DND-41 (cell line): ENCODE data around the gene IHH.

Experiments used
- ATAC-seq: fragments of 200-7000 bp; cut with Tn5 transposase; 3 replicates; pipeline ENCODE4 v1.9.1; 2021; ENCODE audit warnings: low read depth; ENCODE audit not compliant: insufficient read depth
- DNase-seq: peaks from one replicate; pipeline ENCODE4 v3.0.0-alpha.2; 2020
- H2AFZ ChIP-seq: 2 replicates; pipeline ENCODE4 v1.6.0; 2012; ENCODE audit warnings: low read depth, low read length
- H3K27ac ChIP-seq: 2 replicates; pipeline ENCODE4 v1.5.1; 2012; ENCODE audit warnings: low read length, inconsistent platforms
- H3K27me3 ChIP-seq: fragments of 200-600 bp; sonication (generic); 2 replicates; pipeline ENCODE4 v1.6.0; 2012; ENCODE audit warnings: low read length, mild to moderate bottlenecking, inconsistent platforms; ENCODE audit not compliant: insufficient read depth, poor library complexity
- H3K36me3 ChIP-seq: 2 replicates; pipeline ENCODE4 v1.5.1; 2012; ENCODE audit warnings: low read length, inconsistent platforms; ENCODE audit not compliant: insufficient read depth
- H3K4me1 ChIP-seq: 2 replicates; pipeline ENCODE4 v1.5.1; 2012; ENCODE audit warnings: mild to moderate bottlenecking, low read length; ENCODE audit not compliant: insufficient read depth
- H3K4me2 ChIP-seq: 2 replicates; pipeline ENCODE4 v1.6.0; 2012; ENCODE audit warnings: mild to moderate bottlenecking, moderate library complexity, low read length, inconsistent platforms; ENCODE audit not compliant: insufficient read depth
- H3K4me3 ChIP-seq, 2 experiments: fragments of 200-600 bp in 1 of 2; shearing (Covaris generic) in 1 of 2; 2 replicates each; pipeline ENCODE4 v1.5.1; 2012 to 2016; ENCODE audit warnings: inconsistent platforms in 2 of 2, low read length in 2 of 2, mild to moderate bottlenecking in 2 of 2, low read depth in 1 of 2, moderate library complexity in 1 of 2
- H3K79me2 ChIP-seq: 2 replicates; pipeline ENCODE4 v1.6.0; 2012; ENCODE audit warnings: low read length, inconsistent platforms; ENCODE audit not compliant: insufficient read depth
- H3K9ac ChIP-seq: 2 replicates; pipeline ENCODE4 v1.6.0; 2012; ENCODE audit warnings: low read depth, mild to moderate bottlenecking, inconsistent platforms, low read length, moderate library complexity
- H3K9me3 ChIP-seq: 2 replicates; pipeline ENCODE4 v1.5.1; 2012; ENCODE audit warnings: low read length, moderate library complexity, mild to moderate bottlenecking, inconsistent platforms; ENCODE audit not compliant: insufficient read depth, severe bottlenecking
- H4K20me1 ChIP-seq: 2 replicates; pipeline ENCODE4 v1.6.0; 2012; ENCODE audit warnings: low read length; ENCODE audit not compliant: insufficient read depth
- CTCF ChIP-seq: IDR thresholded peaks from 2 replicates; pipeline ENCODE4 v1.5.1; 2012; ENCODE audit warnings: borderline replicate concordance, low read length, moderate library complexity, mild to moderate bottlenecking; ENCODE audit not compliant: poor library complexity, severe bottlenecking; ENCODE audit errors: extremely low read depth
- EZH2 ChIP-seq: IDR thresholded peaks from 3 replicates; pipeline ENCODE4 v1.6.1; 2012; ENCODE audit warnings: borderline replicate concordance, low read depth, mild to moderate bottlenecking, moderate library complexity, low read length, inconsistent platforms; ENCODE audit not compliant: severe bottlenecking

IHH gene

GRCh38 chr2:219071131-219071816 lies 10.6 kb upstream of the IHH start:
- no peak overlapping the region for H2AFZ ChIP-seq
- H4K20me1 ChIP-seq = no peaks in the 10 kb centered on the region
- peaks cover 20% of the 10 kb centered on the region; the same call in 1 of the 2 replicates for H3K36me3 ChIP-seq
- no peaks in the 10 kb centered on the region for H3K9me3 ChIP-seq
- no peak overlapping the region for H3K27ac ChIP-seq
- no peaks in the 10 kb centered on the region for H3K27me3 ChIP-seq
- no peak overlapping the region for H3K4me3 ChIP-seq
- no peak for DNase-seq
- TF ChIP-seq CTCF (no peak), EZH2 (no peak)
- no peak overlapping the region for H3K9ac ChIP-seq
- no peaks in the 10 kb centered on the region for H3K79me2 ChIP-seq
- H3K4me2 ChIP-seq = no peak overlapping the region
- no peak for ATAC-seq
- no peaks in the 10 kb centered on the region for H3K4me1 ChIP-seq

- H3K9me3 ChIP-seq = no peaks in the 10 kb centered on the region
- no peaks in the 10 kb centered on the region for H4K20me1 ChIP-seq
- no peak overlapping the region for H3K4me2 ChIP-seq
- no peak overlapping the region for H3K9ac ChIP-seq
- DNase-seq (no peak), ATAC-seq (no peak)
- TF ChIP-seq CTCF (no peak), EZH2 (no peak)
- no peak overlapping the region for H2AFZ ChIP-seq
- H3K79me2 ChIP-seq = no peaks in the 10 kb centered on the region
- no peak overlapping the region for H3K4me3 ChIP-seq
- H3K4me1 ChIP-seq = no peaks in the 10 kb centered on the region
- H3K27me3 ChIP-seq = no peaks in the 10 kb centered on the region
- H3K27ac ChIP-seq = no peak overlapping the region
- H3K36me3 ChIP-seq = no peaks in the 10 kb centered on the region
Observed at GRCh38 chr2:219065484-219065883, 4.8 kb upstream of the IHH start.

GRCh38 chr2:219062081-219062480 lies 1.4 kb upstream of the IHH start:
- no peaks in the 10 kb centered on the region for H3K79me2 ChIP-seq
- H3K4me3 ChIP-seq = no peak overlapping the region
- H3K27ac ChIP-seq = no peak overlapping the region
- H4K20me1 ChIP-seq = no peaks in the 10 kb centered on the region
- no peak overlapping the region for H2AFZ ChIP-seq
- TF ChIP-seq EZH2 = no peak
- H3K9ac ChIP-seq = no peak overlapping the region
- H3K4me1 ChIP-seq = no peaks in the 10 kb centered on the region
- no peak for DNase-seq
- H3K27me3 ChIP-seq = no peaks in the 10 kb centered on the region
- H3K36me3 ChIP-seq = no peaks in the 10 kb centered on the region
- no peaks in the 10 kb centered on the region for H3K9me3 ChIP-seq
- ATAC-seq = no peak
- H3K4me2 ChIP-seq = no peak overlapping the region

- no peaks in the 10 kb centered on the region for H3K4me1 ChIP-seq
Observed at GRCh38 chr2:219059725-219060682, 717 bp downstream of the IHH start.

More at GRCh38 chr2:219059725-219060682, 717 bp downstream of the IHH start:
- no peaks in the 10 kb centered on the region for H4K20me1 ChIP-seq
- H3K79me2 ChIP-seq = no peaks in the 10 kb centered on the region
- H3K4me3 ChIP-seq = no peak overlapping the region
- no peak overlapping the region for H2AFZ ChIP-seq
- no peak overlapping the region for H3K9ac ChIP-seq
- no peaks in the 10 kb centered on the region for H3K36me3 ChIP-seq
- no peak for DNase-seq
- H3K27ac ChIP-seq = no peak overlapping the region
- no peak for ATAC-seq
- H3K27me3 ChIP-seq = no peaks in the 10 kb centered on the region
- TF ChIP-seq CTCF (no peak), EZH2 (no peak)
- H3K4me2 ChIP-seq = no peak overlapping the region
- no peaks in the 10 kb centered on the region for H3K9me3 ChIP-seq
